Glutamatergic neuron (in vitro differentiated cells): ENCODE data around the gene SNX5. TPM values are rescaled to one million over a fixed set of nuclear protein-coding genes. Genes with fewer than 3 reads are reported as not detected.
A peak's percentile ranks its signal among the peaks of the same experiment; 100 is the strongest.

Experiments used
- DNase-seq: peaks from one replicate; pipeline ENCODE4 v3.0.0; 2022
- H3K27ac Mint-ChIP-seq: one replicate; pipeline ENCODE4 v1.8.0; 2020; ENCODE audit warnings: mild to moderate bottlenecking, mixed read lengths, inconsistent platforms; ENCODE audit not compliant: unreplicated experiment
- H3K27me3 Mint-ChIP-seq: one replicate; pipeline ENCODE4 v1.8.0; 2020; ENCODE audit warnings: mild to moderate bottlenecking, moderate library complexity, mixed read lengths, inconsistent platforms; ENCODE audit not compliant: unreplicated experiment
- H3K36me3 Mint-ChIP-seq: one replicate; pipeline ENCODE4 v1.8.0; 2020; ENCODE audit warnings: mild to moderate bottlenecking, mixed read lengths, inconsistent platforms; ENCODE audit not compliant: unreplicated experiment
- H3K4me1 Mint-ChIP-seq: one replicate; pipeline ENCODE4 v1.8.0; 2020; ENCODE audit warnings: mild to moderate bottlenecking, low read depth, mixed read lengths, inconsistent platforms; ENCODE audit not compliant: unreplicated experiment
- H3K4me3 Mint-ChIP-seq: one replicate; pipeline ENCODE4 v1.8.0; 2020; ENCODE audit warnings: mild to moderate bottlenecking, mixed read lengths, inconsistent platforms; ENCODE audit not compliant: unreplicated experiment
- H3K9me3 Mint-ChIP-seq: one replicate; pipeline ENCODE4 v1.8.0; 2020; ENCODE audit warnings: mild to moderate bottlenecking, moderate library complexity, mixed read lengths, inconsistent platforms; ENCODE audit not compliant: unreplicated experiment
- total RNA-seq: library from RNA; stranded (reverse); fragmentation: NEBNext Ultra II Directional; extraction: Animal tissue kit (Norgen Biotek cat#: 25700); gene quantifications from one replicate; pipeline ENCODE4 v1.2.1, GENCODE V29; 2021; ENCODE audit not compliant: unreplicated experiment
- TF ChIP-seq, protein P1 (sequence below): fragments of 200-600 bp; sonication (generic); IDR thresholded peaks from one replicate; pipeline ENCODE4 v1.5.0; 2021; ENCODE audit not compliant: partially characterized antibody, unreplicated experiment

SNX5 gene
- total RNA-seq, 1 donor from 2014 or later: 43.2 TPM

GRCh38 chr20:17916433-17916891 is 52.1 kb downstream of the SNX5 start:
- no peaks in the 10 kb centered on the region for H3K9me3 Mint-ChIP-seq
- H3K4me3 Mint-ChIP-seq: no peak overlapping the region
- H3K4me1 Mint-ChIP-seq: no peaks in the 10 kb centered on the region
- H3K36me3 Mint-ChIP-seq: no peaks in the 10 kb centered on the region
- no peaks in the 10 kb centered on the region for H3K27me3 Mint-ChIP-seq
- TF ChIP-seq, protein P1, sequence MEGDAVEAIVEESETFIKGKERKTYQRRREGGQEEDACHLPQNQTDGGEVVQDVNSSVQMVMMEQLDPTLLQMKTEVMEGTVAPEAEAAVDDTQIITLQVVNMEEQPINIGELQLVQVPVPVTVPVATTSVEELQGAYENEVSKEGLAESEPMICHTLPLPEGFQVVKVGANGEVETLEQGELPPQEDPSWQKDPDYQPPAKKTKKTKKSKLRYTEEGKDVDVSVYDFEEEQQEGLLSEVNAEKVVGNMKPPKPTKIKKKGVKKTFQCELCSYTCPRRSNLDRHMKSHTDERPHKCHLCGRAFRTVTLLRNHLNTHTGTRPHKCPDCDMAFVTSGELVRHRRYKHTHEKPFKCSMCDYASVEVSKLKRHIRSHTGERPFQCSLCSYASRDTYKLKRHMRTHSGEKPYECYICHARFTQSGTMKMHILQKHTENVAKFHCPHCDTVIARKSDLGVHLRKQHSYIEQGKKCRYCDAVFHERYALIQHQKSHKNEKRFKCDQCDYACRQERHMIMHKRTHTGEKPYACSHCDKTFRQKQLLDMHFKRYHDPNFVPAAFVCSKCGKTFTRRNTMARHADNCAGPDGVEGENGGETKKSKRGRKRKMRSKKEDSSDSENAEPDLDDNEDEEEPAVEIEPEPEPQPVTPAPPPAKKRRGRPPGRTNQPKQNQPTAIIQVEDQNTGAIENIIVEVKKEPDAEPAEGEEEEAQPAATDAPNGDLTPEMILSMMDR: no peak
- DNase-seq: no peak
- H3K27ac Mint-ChIP-seq: peak overlapping the region; percentile 4

- TF ChIP-seq, protein P1: no peak
- no peaks in the 10 kb centered on the region for H3K36me3 Mint-ChIP-seq
- no peaks in the 10 kb centered on the region for H3K9me3 Mint-ChIP-seq
- DNase-seq: no peak
- H3K4me3 Mint-ChIP-seq: no peak overlapping the region
- H3K27me3 Mint-ChIP-seq: no peaks in the 10 kb centered on the region
- H3K27ac Mint-ChIP-seq: no peak overlapping the region
- peaks cover 2% of the 10 kb centered on the region for H3K4me1 Mint-ChIP-seq
Observed at GRCh38 chr20:17914957-17915356, 53.6 kb downstream of the SNX5 start.

GRCh38 chr20:17912916-17913315 is 55.7 kb downstream of the SNX5 start:
- no peak for DNase-seq
- Mint-ChIP-seq H3K9me3 (peaks cover 2% of the 10 kb centered on the region), H3K27ac (no peak overlapping the region), H3K27me3 (peaks cover 2% of the 10 kb centered on the region), H3K4me3 (no peak overlapping the region), H3K4me1 (peaks cover 12% of the 10 kb centered on the region), H3K36me3 (no peaks in the 10 kb centered on the region)
- TF ChIP-seq, protein P1: no peak

- DNase-seq: no peak
- peaks cover 12% of the 10 kb centered on the region for H3K4me1 Mint-ChIP-seq
- H3K27ac Mint-ChIP-seq: no peak overlapping the region
- no peak overlapping the region for H3K4me3 Mint-ChIP-seq
- TF ChIP-seq, protein P1: no peak
- no peaks in the 10 kb centered on the region for H3K36me3 Mint-ChIP-seq
- H3K27me3 Mint-ChIP-seq: peaks cover 2% of the 10 kb centered on the region
- H3K9me3 Mint-ChIP-seq: peaks cover 2% of the 10 kb centered on the region
Observed at GRCh38 chr20:17911927-17912326, 56.7 kb downstream of the SNX5 start.

DNA sequence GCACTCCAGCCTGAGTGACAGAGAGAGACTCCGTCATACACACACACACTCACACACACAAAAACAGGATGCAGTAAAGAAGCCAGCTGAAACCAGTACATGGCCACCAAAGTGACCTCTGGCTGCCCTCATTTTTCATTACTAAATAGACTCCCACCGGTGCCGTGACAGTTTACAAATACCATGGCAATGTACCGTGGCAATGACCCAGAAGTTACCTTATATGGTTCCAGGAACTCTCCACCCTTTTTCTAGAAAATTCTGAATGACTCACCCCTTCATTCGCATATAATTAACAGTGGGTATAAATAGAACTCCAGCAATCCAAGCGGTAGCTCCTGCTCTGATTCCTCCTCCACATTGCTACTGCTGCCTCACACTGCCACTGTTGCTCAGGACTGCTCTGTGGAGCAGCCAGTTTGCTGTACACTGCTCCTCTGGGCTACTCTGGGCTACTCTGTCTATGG is 57.7 kb downstream of the SNX5 start:
- H3K9me3 Mint-ChIP-seq: peaks cover 2% of the 10 kb centered on the region
- DNase-seq: no peak
- H3K4me3 Mint-ChIP-seq: no peak overlapping the region
- peaks cover 2% of the 10 kb centered on the region for H3K27me3 Mint-ChIP-seq
- no peak overlapping the region for H3K27ac Mint-ChIP-seq
- H3K36me3 Mint-ChIP-seq: no peaks in the 10 kb centered on the region
- H3K4me1 Mint-ChIP-seq: peaks cover 12% of the 10 kb centered on the region
- TF ChIP-seq, protein P1: no peak
